Activated naive CD4-positive, alpha-beta T cell treated with anti-CD3 and anti-CD28 coated beads, Interleukin-2, amount 10 ng/mL, durations not matched to agents 5 hours and 36 hours (primary cell): ENCODE data around the gene C5orf22. TPM values are rescaled to one million over a fixed set of nuclear protein-coding genes. Genes with fewer than 3 reads are reported as not detected.

Experiments
- total RNA-seq, 2 experiments: library from RNA; stranded (reverse); gene quantifications; one replicate each; pipeline ENCODE4 v1.2.3, GENCODE V29; 2021

C5orf22 gene
- total RNA-seq: 10 to 100 TPM; 23.3 to 23.4 TPM

DNA sequence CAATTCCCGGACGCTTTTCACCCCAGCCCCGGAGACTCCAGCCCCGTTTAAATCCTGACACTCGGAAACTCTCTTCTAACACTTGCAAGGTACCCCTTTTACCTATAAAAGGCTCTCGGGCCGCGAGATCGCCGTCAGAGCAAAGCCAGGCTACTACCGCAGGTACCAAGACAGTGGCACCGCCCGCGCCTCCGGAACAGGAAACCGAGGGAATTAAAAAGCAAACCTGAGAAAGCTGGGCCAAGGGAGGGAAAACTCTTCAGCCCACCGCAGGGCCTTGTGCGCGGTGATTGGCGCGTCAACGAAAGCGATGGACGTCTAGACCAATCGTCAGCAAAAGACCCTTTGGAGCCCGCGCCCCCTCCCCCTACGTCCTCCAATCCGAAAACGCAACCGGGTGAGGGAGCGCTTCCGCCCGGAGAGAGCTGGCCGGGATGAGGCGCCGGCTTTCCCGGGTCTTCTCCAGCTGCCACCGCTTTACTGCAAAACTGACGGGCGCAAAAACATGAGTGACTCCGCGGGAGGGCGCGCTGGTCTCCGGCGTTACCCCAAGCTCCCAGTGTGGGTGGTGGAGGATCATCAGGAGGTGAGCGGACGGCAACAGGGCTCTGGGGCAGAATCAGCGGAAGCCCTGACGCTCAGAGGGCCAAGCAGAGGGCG, at the start of gene C5orf22, which contains the start of gene DROSHA:
C5orf22 (plus strand) TSS at position 414 of the 660 bp plus-strand sequence; CDS start at position 506, 92 bp downstream.
DROSHA (minus strand) TSS at position 206 of the 660 bp plus-strand sequence. CDS start 3,034 bp downstream, outside the sequence.

Other genes starting within 250 kb of the C5orf22 start
- 10 to 100 TPM; 68.8 to 70.4 TPM for gene DROSHA, start 208 bp upstream of the C5orf22 start, total RNA-seq
- gene PDZD2, start 106.8 kb downstream of the C5orf22 start, total RNA-seq: not detected